COLO829 (cell line): ENCODE results near the gene RAB11B.
A peak's percentile ranks its signal among the peaks of the same experiment; 100 is the strongest.
"Not testable (repeated sequence)": the region's sequence is repeated elsewhere in the genome, so short reads cannot be mapped to it uniquely, and the experiment has no call there.

ENCODE experiments used
- DNase-seq: peaks from one replicate; pipeline ENCODE4 v3.0.0; 2012; ENCODE audit warnings: low spot score

RAB11B gene

GRCh38 chr19:8389891-8390616, at the start of gene RAB11B:
TSS of gene RAB11B (plus strand) at chr19:8390360. CDS start at chr19:8390417, 57 bp downstream.
- DNase-seq = peak; percentile 98

GRCh38 chr19:8341504-8341903, 48.7 kb upstream of the RAB11B start:
- not testable (repeated sequence) for DNase-seq

GRCh38 chr19:8342316-8342683, 47.9 kb upstream of the RAB11B start:
- no peak for DNase-seq

- DNase-seq = peak; percentile 76
These were observed 47.3 kb upstream of the RAB11B start, which contains the start of gene KANK3 for GRCh38 chr19:8342684-8343482. TSS of gene KANK3 (minus strand) at chr19:8343262. CDS start at chr19:8337828, 5,434 bp downstream.

GRCh38 chr19:8343483-8343844, 46.7 kb upstream of the RAB11B start:
- DNase-seq = no peak

GRCh38 chr19:8349629-8350372, 40.4 kb upstream of the RAB11B start:
- not testable (repeated sequence) for DNase-seq

- no peak for DNase-seq
These were observed 37.9 kb upstream of the RAB11B start for GRCh38 chr19:8352134-8352827.

- not testable (repeated sequence) for DNase-seq
These were observed 37.3 kb upstream of the RAB11B start for GRCh38 chr19:8352845-8353244.

GRCh38 chr19:8355631-8356402, 34.3 kb upstream of the RAB11B start:
- peak; percentile 45 for DNase-seq

GRCh38 chr19:8357007-8357521, 33.1 kb upstream of the RAB11B start:
- no peak for DNase-seq

- no peak for DNase-seq
These were observed 31.2 kb upstream of the RAB11B start for GRCh38 chr19:8358948-8359347.

GRCh38 chr19:8360196-8360595, 30.0 kb upstream of the RAB11B start:
- no peak for DNase-seq

- DNase-seq = peak; percentile 90
These were observed 28.0 kb upstream of the RAB11B start for GRCh38 chr19:8361921-8362793.

GRCh38 chr19:8363803-8364771, 26.1 kb upstream of the RAB11B start, which contains the start of gene ANGPTL4:
TSS of gene ANGPTL4 (plus strand) at chr19:8364155. CDS start at chr19:8364322, 167 bp downstream.
- DNase-seq = no peak

GRCh38 chr19:8366121-8366581, 24.0 kb upstream of the RAB11B start:
- no peak for DNase-seq

- no peak for DNase-seq
These were observed 23.2 kb upstream of the RAB11B start for GRCh38 chr19:8366961-8367326.

GRCh38 chr19:8367327-8368001, 22.7 kb upstream of the RAB11B start:
- peak; percentile 96 for DNase-seq
